OCI-LY1 (cell line): ENCODE data around the gene TRMU.

ENCODE experiments used
- H2AFZ ChIP-seq: fragments of 200-600 bp; sonication (generic), shearing (Covaris generic); 2 replicates; pipeline ENCODE4 v1.6.0; 2014; ENCODE audit warnings: antibody characterized with exemption, mild to moderate bottlenecking, low read length
- H3F3A ChIP-seq: fragments of 200-600 bp; sonication (generic), shearing (Covaris generic); 2 replicates; pipeline ENCODE4 v1.6.0; 2014; ENCODE audit warnings: mild to moderate bottlenecking, antibody characterized with exemption, low read length, moderate library complexity; ENCODE audit not compliant: insufficient read depth
- H3K27ac ChIP-seq: fragments of 200-600 bp; sonication (generic); 2 replicates; pipeline ENCODE4 v1.5.1; 2014; ENCODE audit warnings: low read length, mixed run types, mild to moderate bottlenecking, low read depth; ENCODE audit not compliant: poor library complexity, severe bottlenecking
- H3K27me3 ChIP-seq: fragments of 200-600 bp; sonication (generic); 2 replicates; pipeline ENCODE4 v1.6.0; 2014; ENCODE audit warnings: antibody characterized with exemption, mild to moderate bottlenecking, low read length, moderate library complexity; ENCODE audit not compliant: insufficient read depth
- H3K36me3 ChIP-seq: fragments of 200-600 bp; sonication (generic); 2 replicates; pipeline ENCODE4 v1.6.1; 2014; ENCODE audit warnings: mild to moderate bottlenecking, antibody characterized with exemption, low read length, moderate library complexity, mixed read lengths; ENCODE audit not compliant: insufficient read depth
- H3K4me1 ChIP-seq: fragments of 200-600 bp; sonication (generic); 2 replicates; pipeline ENCODE4 v1.5.1; 2014; ENCODE audit warnings: mild to moderate bottlenecking, low read length, moderate library complexity; ENCODE audit not compliant: insufficient read depth, severe bottlenecking
- H3K4me2 ChIP-seq: fragments of 200-600 bp; sonication (generic), shearing (Covaris generic); 2 replicates; pipeline ENCODE4 v1.6.1; 2014; ENCODE audit warnings: low read length
- H3K4me3 ChIP-seq: fragments of 200-600 bp; sonication (generic); 2 replicates; pipeline ENCODE4 v1.5.1; 2014; ENCODE audit warnings: low read length, low read depth, mild to moderate bottlenecking, mixed read lengths; ENCODE audit not compliant: poor library complexity, severe bottlenecking
- H3K79me2 ChIP-seq: fragments of 200-600 bp; shearing (Covaris generic); 2 replicates; pipeline ENCODE4 v1.6.1; 2016; ENCODE audit warnings: mixed run types, low read length, mixed read lengths; ENCODE audit not compliant: insufficient read depth
- H3K9ac ChIP-seq: fragments of 200-600 bp; sonication (generic), shearing (Covaris generic); 2 replicates; pipeline ENCODE4 v1.6.1; 2014; ENCODE audit warnings: mild to moderate bottlenecking, low read length, mixed read lengths
- H3K9me2 ChIP-seq: fragments of 200-600 bp; sonication (generic), shearing (Covaris generic); 2 replicates; pipeline ENCODE4 v1.6.1; 2014; ENCODE audit warnings: low read depth, mild to moderate bottlenecking, low read length, mixed read lengths
- H3K9me3 ChIP-seq: fragments of 200-600 bp; shearing (Covaris generic); 2 replicates; pipeline ENCODE4 v1.6.1; 2014; ENCODE audit warnings: low read length, mixed read lengths
- H4K20me1 ChIP-seq: fragments of 200-600 bp; sonication (generic), shearing (Covaris generic); 2 replicates; pipeline ENCODE4 v1.6.0; 2016; ENCODE audit warnings: mild to moderate bottlenecking, low read length; ENCODE audit not compliant: insufficient read depth
- CTCF ChIP-seq: fragments of 200-600 bp; sonication (generic), shearing (Covaris generic); IDR thresholded peaks from 2 replicates; pipeline ENCODE4 v1.5.1; 2017; ENCODE audit warnings: mild to moderate bottlenecking, antibody characterized with exemption, low read length, moderate library complexity, mixed read lengths
- EZH2 ChIP-seq: fragments of 200-600 bp; sonication (generic), shearing (Covaris generic); IDR thresholded peaks from 2 replicates; pipeline ENCODE4 v1.8.0; 2017; ENCODE audit warnings: borderline replicate concordance, mixed run types, mild to moderate bottlenecking, antibody characterized with exemption, low read length, moderate library complexity, mixed read lengths

Gene TRMU

GRCh38 chr22:46340676-46341075, 5.2 kb downstream of the TRMU start:
- H3K79me2 ChIP-seq: peaks cover 14% of the 10 kb centered on the region
- no peak overlapping the region for H3K27ac ChIP-seq
- H3K4me1 ChIP-seq: peaks cover 11% of the 10 kb centered on the region
- peaks cover 79% of the 10 kb centered on the region for H3K36me3 ChIP-seq
- H4K20me1 ChIP-seq: no peaks in the 10 kb centered on the region
- H2AFZ ChIP-seq: no peak overlapping the region
- H3K9me2 ChIP-seq: no peaks in the 10 kb centered on the region
- H3K27me3 ChIP-seq: no peaks in the 10 kb centered on the region
- no peaks in the 10 kb centered on the region for H3K9me3 ChIP-seq
- H3K4me2 ChIP-seq: no peak overlapping the region
- TF ChIP-seq CTCF (no peak), EZH2 (no peak)
- H3F3A ChIP-seq: no peaks in the 10 kb centered on the region
- no peak overlapping the region for H3K9ac ChIP-seq
- H3K4me3 ChIP-seq: no peak overlapping the region

GRCh38 chr22:46346680-46347405, 11.3 kb downstream of the TRMU start:
- no peaks in the 10 kb centered on the region for H3K9me3 ChIP-seq
- H3K4me3 ChIP-seq: no peak overlapping the region
- H3K27ac ChIP-seq: no peak overlapping the region
- no peaks in the 10 kb centered on the region for H4K20me1 ChIP-seq
- no peaks in the 10 kb centered on the region for H3F3A ChIP-seq
- H2AFZ ChIP-seq: no peak overlapping the region
- H3K4me2 ChIP-seq: no peak overlapping the region
- H3K79me2 ChIP-seq: no peaks in the 10 kb centered on the region
- H3K9me2 ChIP-seq: no peaks in the 10 kb centered on the region
- H3K9ac ChIP-seq: no peak overlapping the region
- H3K27me3 ChIP-seq: no peaks in the 10 kb centered on the region
- H3K36me3 ChIP-seq: peaks cover 97% of the 10 kb centered on the region
- no peak for TF ChIP-seq CTCF
- TF ChIP-seq EZH2: no peak
- H3K4me1 ChIP-seq: no peaks in the 10 kb centered on the region

GRCh38 chr22:46347646-46348045, 12.1 kb downstream of the TRMU start:
- Histone ChIP-seq H3K27ac (no peak overlapping the region), H3K9me3 (no peaks in the 10 kb centered on the region), H2AFZ (no peak overlapping the region), H3K4me1 (peaks cover 3% of the 10 kb centered on the region), H3K79me2 (no peaks in the 10 kb centered on the region), H3K9me2 (no peaks in the 10 kb centered on the region), H3K36me3 (peaks cover 97% of the 10 kb centered on the region), H3K9ac (no peak overlapping the region), H3K4me3 (no peak overlapping the region), H3K4me2 (no peak overlapping the region), H3K27me3 (no peaks in the 10 kb centered on the region), H4K20me1 (no peaks in the 10 kb centered on the region), H3F3A (no peaks in the 10 kb centered on the region)
- TF ChIP-seq CTCF (no peak), EZH2 (no peak)
